Endothelial cell of umbilical vein (primary cell): Measurements from ENCODE around the gene SQSTM1. TPM values are rescaled to one million over a fixed set of nuclear protein-coding genes. Genes with fewer than 3 reads are reported as not detected.

ENCODE experiments used
- BruUV-seq: library from RNA; stranded (reverse); fragments of 400-500 nt; replicated peaks from 2 replicates; lab custom pipeline; 2021; lab: Mats Ljungman, UMichigan
- CTCF ChIA-PET: fragments of 300-600, 350-600 bp; sonication (Branson Sonifier 250); formaldehyde crosslinking; loops from one replicate; lab custom pipeline; 2021; ENCODE audit warnings: antibody characterized with exemption, inconsistent platforms; lab: Charles Lee
- POLR2A ChIA-PET: fragments of 300-600, 350-600 bp; sonication (Branson Sonifier 250); formaldehyde crosslinking; loops from one replicate; lab custom pipeline; 2021; ENCODE audit warnings: antibody characterized with exemption, inconsistent platforms; lab: Charles Lee
- DNase-seq: peaks from one replicate; pipeline ENCODE4 v3.0.0-alpha.2; 2011; ENCODE audit warnings: low read depth, low spot score
- FAIRE-seq: peaks from 2 replicates; lab custom pipeline; 2011; peaks lifted over from hg19 to GRCh38; lab: Jason Lieb, UNC
- H2AFZ ChIP-seq: 2 replicates; pipeline ENCODE4 v1.6.0; 2012; ENCODE audit warnings: low read depth, low read length, control low read depth, inconsistent platforms
- H3K27ac ChIP-seq: 2 replicates; pipeline ENCODE4 v1.5.1; 2011; ENCODE audit warnings: low read depth, mild to moderate bottlenecking, control low read depth, low read length, moderate library complexity; ENCODE audit not compliant: insufficient read depth
- H3K27me3 ChIP-seq, 2 experiments: 2 replicates each; pipeline versions ENCODE4 v1.6.0 to v1.6.1; 2011; ENCODE audit warnings: low read length in 2 of 2, mixed read lengths in 1 of 2; ENCODE audit not compliant: control insufficient read depth in 2 of 2, insufficient read depth in 2 of 2
- H3K36me3 ChIP-seq, 2 experiments: 2 replicates in 1 of 2; 3 replicates in 1 of 2; pipeline ENCODE4 v1.5.1; 2011; ENCODE audit warnings: low read length in 2 of 2, mild to moderate bottlenecking in 1 of 2, moderate library complexity in 1 of 2; ENCODE audit not compliant: control insufficient read depth in 2 of 2, insufficient read depth in 2 of 2; ENCODE audit errors: extremely low read depth in 1 of 2
- H3K4me1 ChIP-seq: 3 replicates; pipeline ENCODE4 v1.5.1; 2011; ENCODE audit warnings: mild to moderate bottlenecking, low read length; ENCODE audit not compliant: control insufficient read depth, insufficient read depth; ENCODE audit errors: extremely low read depth
- H3K4me2 ChIP-seq: 2 replicates; pipeline ENCODE4 v1.6.1; 2011; ENCODE audit warnings: low read length, control low read depth, mixed read lengths; ENCODE audit not compliant: insufficient read depth
- H3K4me3 ChIP-seq, 3 experiments: fragments of 200-600 bp in 1 of 3; sonication (generic), shearing (Covaris generic) in 1 of 3; replicated peaks in 1 of 3; 2 replicates each; pipeline ENCODE4 v1.5.1; 2011 to 2016; ENCODE audit warnings: control low read depth in 3 of 3, low read length in 3 of 3, mild to moderate bottlenecking in 2 of 3, inconsistent platforms in 1 of 3, low read depth in 1 of 3, moderate library complexity in 1 of 3; ENCODE audit not compliant: insufficient read depth in 1 of 3
- H3K79me2 ChIP-seq: 2 replicates; pipeline ENCODE4 v1.6.0; 2012; ENCODE audit warnings: low read length, inconsistent platforms; ENCODE audit not compliant: control insufficient read depth, insufficient read depth
- H3K9ac ChIP-seq: replicated peaks from 2 replicates; pipeline ENCODE3; 2011; ENCODE audit warnings: low read length, control low read depth; ENCODE audit not compliant: insufficient read depth; ENCODE audit errors: extremely low read depth
- H3K9me1 ChIP-seq: replicated peaks from 3 replicates; pipeline ENCODE4 v1.6.0; 2011; ENCODE audit warnings: mild to moderate bottlenecking, low read length; ENCODE audit not compliant: control insufficient read depth, insufficient read depth; ENCODE audit errors: extremely low read depth
- H3K9me3 ChIP-seq: replicated peaks from 2 replicates; pipeline ENCODE4 v1.5.1; 2012; ENCODE audit warnings: low read length, inconsistent platforms; ENCODE audit not compliant: control insufficient read depth, insufficient read depth
- H4K20me1 ChIP-seq: replicated peaks from 2 replicates; pipeline ENCODE3; 2011; ENCODE audit warnings: mild to moderate bottlenecking, low read length; ENCODE audit not compliant: control insufficient read depth, insufficient read depth; ENCODE audit errors: extremely low read depth
- EZH2 ChIP-seq: IDR thresholded peaks from 2 replicates; pipeline ENCODE4 v1.6.1; 2012; ENCODE audit warnings: borderline replicate concordance, low read depth, mild to moderate bottlenecking, moderate library complexity, low read length, inconsistent platforms; ENCODE audit not compliant: severe bottlenecking
- FOS ChIP-seq: IDR thresholded peaks from 2 replicates; pipeline ENCODE4 v1.6.1; 2011; ENCODE audit warnings: mild to moderate bottlenecking, low read length, moderate library complexity, borderline replicate concordance; ENCODE audit not compliant: insufficient read depth
- GATA2 ChIP-seq: IDR thresholded peaks from 2 replicates; pipeline ENCODE4 v1.7.0; 2011; ENCODE audit warnings: low read depth, mild to moderate bottlenecking, moderate library complexity, mixed read lengths, low read length; ENCODE audit not compliant: insufficient read length, insufficient read depth
- JUN ChIP-seq: IDR thresholded peaks from 2 replicates; pipeline ENCODE4 v1.6.1; 2011; ENCODE audit warnings: borderline replicate concordance, low read depth; ENCODE audit not compliant: insufficient read length, insufficient read depth
- MYC ChIP-seq: IDR thresholded peaks from one replicate; pipeline ENCODE4 v1.6.1; 2011; ENCODE audit warnings: mild to moderate bottlenecking, low read depth, low read length
- POLR2A ChIP-seq: IDR thresholded peaks from 2 replicates; pipeline ENCODE4 v1.6.1; 2012; ENCODE audit warnings: low read depth, mild to moderate bottlenecking, control low read depth, low read length
- POLR2AphosphoS5 ChIP-seq: IDR thresholded peaks from 2 replicates; pipeline ENCODE4 v1.6.1; 2012; ENCODE audit warnings: low read depth, mild to moderate bottlenecking, control low read depth, low read length, moderate library complexity; ENCODE audit not compliant: insufficient read depth
- dilution Hi-C: fragments of 300-500 bp; cut with MboI; formaldehyde crosslinking; loops from one replicate; pipeline ENCODE4 v1.15.0; 2019; ENCODE audit warnings: low sequenced_read_pairs; ENCODE audit not compliant: extremely low pct_ligation_motif_present
- intact Hi-C: fragments of 100-400 bp; cut with micrococcal nuclease; formaldehyde crosslinking; loops from one replicate; pipeline ENCODE4 v1.10.0; 2022
- polyA plus RNA-seq, 4 experiments: library from polyadenylated mRNA; depleted of rRNA in 3 of 4; stranded (reverse) in 3 of 4; unstranded in 1 of 4; fragments of >200 nt; gene quantifications; 2 replicates each; pipeline versions ENCODE4 v1.2.1 to v1.2.3, GENCODE V29; 2011 to 2012; ENCODE audit warnings: missing spikeins in 1 of 4
- total RNA-seq: library from RNA; stranded (reverse); gene quantifications from 2 replicates; pipeline ENCODE4 v1.2.3, GENCODE V29; 2021
- TF ChIP-seq, protein P1 (sequence below): IDR thresholded peaks from 2 replicates; pipeline ENCODE4 v1.6.1; 2011; ENCODE audit not compliant: insufficient read depth, insufficient read length
- TF ChIP-seq, protein P2 (sequence below), 2 donors: IDR thresholded peaks; 1 replicate in 1 of 2; 2 replicates in 1 of 2; pipeline ENCODE4 v1.5.1; 2011; ENCODE audit warnings: low read length in 2 of 2, mild to moderate bottlenecking in 2 of 2, moderate library complexity in 2 of 2, control low read depth in 1 of 2, inconsistent platforms in 1 of 2, low read depth in 1 of 2; ENCODE audit not compliant: insufficient read depth in 1 of 2; ENCODE audit errors: extremely low read depth in 1 of 2

SQSTM1 gene
- total and polyA plus RNA-seq, 2 donors (not counting 3 experiments of a cell fraction or from before 2014, with no cell fraction given): 302 to 346 TPM

DNA sequence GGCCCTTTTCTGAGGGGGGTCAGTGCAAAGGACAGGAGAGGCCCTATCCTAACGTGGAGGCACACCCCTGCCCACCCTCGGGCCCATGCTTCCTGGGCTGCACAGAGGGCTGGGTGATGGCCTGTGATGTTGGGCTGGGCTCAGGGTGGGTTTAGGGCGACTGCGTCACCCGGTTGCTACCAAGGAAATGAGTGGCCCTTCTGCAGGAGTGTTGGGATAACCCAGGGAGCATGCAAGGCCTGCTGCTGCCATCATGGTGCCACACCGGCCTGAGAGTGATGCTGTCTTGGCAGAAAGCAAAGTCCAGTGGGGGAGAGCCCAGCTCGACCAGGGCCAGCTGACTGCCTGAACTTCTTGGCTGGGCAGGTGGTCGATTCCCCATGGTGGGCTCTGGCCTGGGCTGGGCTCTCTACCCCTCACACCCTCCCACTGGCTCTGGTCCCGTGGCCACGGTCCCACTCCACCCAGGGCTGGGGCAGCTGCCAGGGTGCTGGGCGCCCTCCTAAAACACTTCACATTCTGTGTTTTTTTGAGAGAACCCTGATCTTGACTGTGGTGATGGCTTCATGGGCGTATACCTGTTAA lies 59.5 kb downstream of the SQSTM1 start:
- no peak overlapping the region for H3K9ac ChIP-seq
- no peak for TF ChIP-seq POLR2A
- no peak for TF ChIP-seq JUN
- no peak for TF ChIP-seq MYC
- TF ChIP-seq FOS: no peak
- no peak for TF ChIP-seq GATA2
- TF ChIP-seq, protein P1, sequence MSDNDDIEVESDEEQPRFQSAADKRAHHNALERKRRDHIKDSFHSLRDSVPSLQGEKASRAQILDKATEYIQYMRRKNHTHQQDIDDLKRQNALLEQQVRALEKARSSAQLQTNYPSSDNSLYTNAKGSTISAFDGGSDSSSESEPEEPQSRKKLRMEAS: no peak
- TF ChIP-seq POLR2AphosphoS5: no peak
- TF ChIP-seq EZH2: no peak
- TF ChIP-seq, protein P2, sequence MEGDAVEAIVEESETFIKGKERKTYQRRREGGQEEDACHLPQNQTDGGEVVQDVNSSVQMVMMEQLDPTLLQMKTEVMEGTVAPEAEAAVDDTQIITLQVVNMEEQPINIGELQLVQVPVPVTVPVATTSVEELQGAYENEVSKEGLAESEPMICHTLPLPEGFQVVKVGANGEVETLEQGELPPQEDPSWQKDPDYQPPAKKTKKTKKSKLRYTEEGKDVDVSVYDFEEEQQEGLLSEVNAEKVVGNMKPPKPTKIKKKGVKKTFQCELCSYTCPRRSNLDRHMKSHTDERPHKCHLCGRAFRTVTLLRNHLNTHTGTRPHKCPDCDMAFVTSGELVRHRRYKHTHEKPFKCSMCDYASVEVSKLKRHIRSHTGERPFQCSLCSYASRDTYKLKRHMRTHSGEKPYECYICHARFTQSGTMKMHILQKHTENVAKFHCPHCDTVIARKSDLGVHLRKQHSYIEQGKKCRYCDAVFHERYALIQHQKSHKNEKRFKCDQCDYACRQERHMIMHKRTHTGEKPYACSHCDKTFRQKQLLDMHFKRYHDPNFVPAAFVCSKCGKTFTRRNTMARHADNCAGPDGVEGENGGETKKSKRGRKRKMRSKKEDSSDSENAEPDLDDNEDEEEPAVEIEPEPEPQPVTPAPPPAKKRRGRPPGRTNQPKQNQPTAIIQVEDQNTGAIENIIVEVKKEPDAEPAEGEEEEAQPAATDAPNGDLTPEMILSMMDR (IDR thresholded peaks at IDR 0.05; ENCODE audit: extremely low read depth in 1 of 2, insufficient read depth in 1 of 2, low read depth in 1 of 2, low read length in 2 of 2): no peak
- FAIRE-seq: no peak
- H3K27ac ChIP-seq: no peak overlapping the region
- no peak overlapping the region for H3K4me3 ChIP-seq
- H3K4me1 ChIP-seq: no peaks in the 10 kb centered on the region
- H3K36me3 ChIP-seq: peaks cover 19 to 47% of the 10 kb centered on the region in 2 experiments
- POLR2A ChIA-PET: no interaction called here
- H3K9me3 ChIP-seq: peaks cover 8% of the 10 kb centered on the region
- H2AFZ ChIP-seq: no peak overlapping the region
- CTCF ChIA-PET: no interaction called here
- H3K27me3 ChIP-seq: no peaks in the 10 kb centered on the region
- H3K9me1 ChIP-seq: no peaks in the 10 kb centered on the region
- H4K20me1 ChIP-seq: no peaks in the 10 kb centered on the region
- dilution Hi-C loops (no loop called here), intact Hi-C loops (no loop called here)
- DNase-seq: no peak
- H3K4me2 ChIP-seq: no peak overlapping the region
- no peaks in the 10 kb centered on the region for H3K79me2 ChIP-seq
- BruUV-seq: no TSS peak
